Mucosa of descending colon (tissue), 3 donors: Measurements from ENCODE around the gene RPTOR. TPM values are rescaled to one million over a fixed set of nuclear protein-coding genes. Genes with fewer than 3 reads are reported as not detected.

Source experiments
- ATAC-seq: fragments of 200-7000 bp; cut with Tn5 transposase; one replicate; pipeline ENCODE4 v1.9.1; 2020; ENCODE audit warnings: mild to moderate bottlenecking, moderate library complexity
- DNase-seq, 3 donors: peaks; one replicate each; pipeline ENCODE4 v3.0.0-alpha.2; 2020
- H3K36me3 ChIP-seq: fragments of 200-600 bp; one replicate; pipeline ENCODE4 v1.8.0; 2021; ENCODE audit warnings: low read depth, mild to moderate bottlenecking
- H3K4me1 ChIP-seq: fragments of 200-600 bp; one replicate; pipeline ENCODE4 v1.8.0; 2021; ENCODE audit warnings: low read depth, mild to moderate bottlenecking
- H3K4me3 ChIP-seq: fragments of 200-600 bp; one replicate; pipeline ENCODE4 v1.8.0; 2021; ENCODE audit warnings: mild to moderate bottlenecking
- H3K9me3 ChIP-seq: fragments of 200-600 bp; one replicate; pipeline ENCODE4 v1.8.0; 2021; ENCODE audit warnings: mild to moderate bottlenecking
- CTCF ChIP-seq: fragments of 200-600 bp; IDR thresholded peaks from one replicate; pipeline ENCODE4 v1.8.0; 2022; ENCODE audit warnings: antibody characterized with exemption, mild to moderate bottlenecking
- intact Hi-C, 2 donors: fragments of 100-400 bp; cut with DNase I in 1 of 2; cut with micrococcal nuclease in 1 of 2; formaldehyde crosslinking; loops; one replicate each; pipeline versions ENCODE4 v1.11.0 to v1.11.1; 2022; cut with DNase I, micrococcal nuclease
- total RNA-seq, 3 donors: library from RNA; stranded (reverse); fragmentation: NEBNext Ultra II Directional in 2 of 3; extraction: Animal tissue kit (Norgen Biotek cat#: 25700) in 2 of 3; gene quantifications; one replicate each; pipeline versions ENCODE4 v1.2.1 to v1.2.4, GENCODE V29; 2021 to 2023
- donor health status: DM: no; HTN: no; CAD: no; lungs with moderate emphysema.
- donor health status: DM: no; HTN: no; CAD: no.
- donor health status: DM: no; HTN: yes; CAD: no.

The RPTOR gene
- total RNA-seq, 3 donors from 2014 or later, result 30.5 to 44.4 (median 37.2) TPM

GRCh38 chr17:80929449-80929848, 384.8 kb downstream of the RPTOR start:
- H3K9me3 ChIP-seq, result no peaks in the 10 kb centered on the region
- DNase-seq (no peak), ATAC-seq (no peak)
- no peaks in the 10 kb centered on the region for H3K4me1 ChIP-seq
- no peaks in the 10 kb centered on the region for H3K36me3 ChIP-seq
- no peak overlapping the region for H3K4me3 ChIP-seq
- TF ChIP-seq CTCF, result no peak
- intact Hi-C loops, result no loop called here

GRCh38 chr17:80930335-80931279, 386.0 kb downstream of the RPTOR start:
- no peak for DNase-seq

GRCh38 chr17:80931421-80932265, 387.0 kb downstream of the RPTOR start:
- Histone ChIP-seq H3K36me3 (no peaks in the 10 kb centered on the region), H3K9me3 (no peaks in the 10 kb centered on the region), H3K4me3 (no peak overlapping the region), H3K4me1 (no peaks in the 10 kb centered on the region)
- no peak for ATAC-seq
- TF ChIP-seq CTCF, result no peak
- no peak for DNase-seq
- intact Hi-C loops, result no loop called here

More at GRCh38 chr17:80930335-80931279, 386.0 kb downstream of the RPTOR start:
- H3K36me3 ChIP-seq, result no peaks in the 10 kb centered on the region
- H3K9me3 ChIP-seq, result no peaks in the 10 kb centered on the region
- TF ChIP-seq CTCF, result no peak
- H3K4me1 ChIP-seq, result no peaks in the 10 kb centered on the region
- no peak overlapping the region for H3K4me3 ChIP-seq
- intact Hi-C loops, result no loop called here
- ATAC-seq, result no peak

GRCh38 chr17:80935526-80935925, 390.9 kb downstream of the RPTOR start:
- TF ChIP-seq CTCF, result no peak
- Histone ChIP-seq H3K4me3 (no peak overlapping the region), H3K9me3 (no peaks in the 10 kb centered on the region), H3K4me1 (no peaks in the 10 kb centered on the region), H3K36me3 (no peaks in the 10 kb centered on the region)
- intact Hi-C loops, result no loop called here
- no peak for ATAC-seq
- no peak for DNase-seq

- DNase-seq (no peak), ATAC-seq (no peak)
- Histone ChIP-seq H3K9me3 (no peaks in the 10 kb centered on the region), H3K4me1 (no peaks in the 10 kb centered on the region), H3K4me3 (no peak overlapping the region), H3K36me3 (no peaks in the 10 kb centered on the region)
- no peak for TF ChIP-seq CTCF
- intact Hi-C loops, result no loop called here
Measured at GRCh38 chr17:80936218-80936617, 391.6 kb downstream of the RPTOR start.
